Breast epithelium (tissue), 4 donors: ENCODE data around the gene RUFY1. TPM values are rescaled to one million over a fixed set of nuclear protein-coding genes. Genes with fewer than 3 reads are reported as not detected.

Experiments used
- DNase-seq, 2 donors: peaks; one replicate each; pipeline ENCODE4 v3.0.0-alpha.2; 2019; ENCODE audit warnings: low spot score in 2 of 2
- H3K27ac ChIP-seq, 2 donors: fragments of 200-600 bp; sonication (generic) in 1 of 2; one replicate each; pipeline ENCODE4 v1.5.1; 2016 to 2019; ENCODE audit warnings: mild to moderate bottlenecking in 1 of 2
- H3K27me3 ChIP-seq, 2 donors: fragments of 200-600 bp; sonication (generic) in 1 of 2; one replicate each; pipeline versions ENCODE4 v1.5.1 to v1.6.0; 2017 to 2019; ENCODE audit warnings: control low read depth in 1 of 2, mild to moderate bottlenecking in 1 of 2
- H3K36me3 ChIP-seq: fragments of 200-600 bp; one replicate; pipeline ENCODE4 v1.5.1; 2019
- H3K4me1 ChIP-seq, 2 donors: fragments of 200-600 bp; sonication (generic); one replicate each; pipeline ENCODE4 v1.5.1; 2016 to 2019; ENCODE audit warnings: control low read depth in 1 of 2
- H3K4me3 ChIP-seq, 3 donors: fragments of 200-600 bp; sonication (generic); 1 replicate in 2 of 3; 2 replicates in 1 of 3; pipeline ENCODE4 v1.5.1; 2016 to 2019; ENCODE audit warnings: mild to moderate bottlenecking in 3 of 3, moderate library complexity in 2 of 3
- H3K9me3 ChIP-seq, 2 donors: fragments of 200-600 bp; sonication (generic) in 1 of 2; one replicate each; pipeline ENCODE4 v1.5.1; 2016 to 2019; ENCODE audit warnings: control low read depth in 1 of 2
- CTCF ChIP-seq, 3 donors: fragments of 450-650 bp; IDR thresholded peaks; one replicate each; pipeline ENCODE4 v1.5.1; 2016 to 2017; ENCODE audit warnings: antibody characterized with exemption in 3 of 3, mild to moderate bottlenecking in 3 of 3, moderate library complexity in 3 of 3
- POLR2A ChIP-seq: fragments of 450-650 bp; IDR thresholded peaks from one replicate; pipeline ENCODE4 v1.6.1; 2016; ENCODE audit warnings: antibody characterized with exemption, mild to moderate bottlenecking, moderate library complexity
- POLR2AphosphoS5 ChIP-seq, 3 donors: sonication (generic); formaldehyde crosslinking; IDR thresholded peaks; one replicate each; pipeline ENCODE4 v1.6.1; 2017; ENCODE audit warnings: antibody characterized with exemption in 3 of 3
- intact Hi-C: fragments of 100-400 bp; cut with DNase I; formaldehyde crosslinking; loops from one replicate; pipeline ENCODE4 v1.15.1; 2023; ENCODE audit warnings: low total_unique reads
- total RNA-seq, 3 donors: library from RNA; depleted of rRNA; stranded (reverse); fragments of >200 nt; gene quantifications; one replicate each; pipeline ENCODE4 v1.1.0, GENCODE V29; 2016

The RUFY1 gene
- total RNA-seq, 3 donors from 2014 or later, result 51.8 to 70.0 (median 62.6) TPM

- Histone ChIP-seq H3K27me3 (no peaks in the 10 kb centered on the region), H3K9me3 (no peaks in the 10 kb centered on the region), H3K27ac (peak overlapping the region; percentile 82 to 83), H3K4me1 (peaks cover 0 to 4% of the 10 kb centered on the region in 2 donors), H3K4me3 (peak overlapping the region; percentile 50 to 71 (median 68)), H3K36me3 (no peaks in the 10 kb centered on the region)
- peak; percentile 98 to 99 for DNase-seq
- peak in 1 of 3 donors; percentile 9 for TF ChIP-seq CTCF (IDR thresholded peaks at IDR 0.05)
- TF ChIP-seq POLR2A, result peak; percentile 85
- peak; percentile 68 to 96 (median 94) for TF ChIP-seq POLR2AphosphoS5 (IDR thresholded peaks at IDR 0.05)
- intact Hi-C loops, result no loop called here
These were observed 9.2 kb downstream of the RUFY1 start for GRCh38 chr5:179559284-179560252.

GRCh38 chr5:179564526-179564925 is 14.2 kb downstream of the RUFY1 start:
- no peak overlapping the region for H3K27ac ChIP-seq
- TF ChIP-seq POLR2A, result no peak
- no peak for TF ChIP-seq POLR2AphosphoS5 (IDR thresholded peaks at IDR 0.05)
- no peak for TF ChIP-seq CTCF (IDR thresholded peaks at IDR 0.05)
- intact Hi-C loops, result no loop called here
- DNase-seq, result no peak
- H3K9me3 ChIP-seq, result no peaks in the 10 kb centered on the region
- H3K4me1 ChIP-seq, result peaks cover 0 to 4% of the 10 kb centered on the region in 2 donors
- H3K27me3 ChIP-seq, result no peaks in the 10 kb centered on the region
- H3K4me3 ChIP-seq, result no peak overlapping the region
- no peaks in the 10 kb centered on the region for H3K36me3 ChIP-seq

GRCh38 chr5:179568721-179569120 is 18.4 kb downstream of the RUFY1 start:
- Histone ChIP-seq H3K27me3 (no peaks in the 10 kb centered on the region), H3K4me3 (no peak overlapping the region), H3K27ac (no peak overlapping the region), H3K4me1 (no peaks in the 10 kb centered on the region), H3K36me3 (peaks cover 3% of the 10 kb centered on the region), H3K9me3 (no peaks in the 10 kb centered on the region)
- DNase-seq, result no peak
- intact Hi-C loops, result no loop called here
- TF ChIP-seq POLR2A, result no peak
- no peak for TF ChIP-seq CTCF (IDR thresholded peaks at IDR 0.05)
- TF ChIP-seq POLR2AphosphoS5 (IDR thresholded peaks at IDR 0.05), result no peak

- H3K4me3 ChIP-seq, result no peak overlapping the region
- H3K27ac ChIP-seq, result no peak overlapping the region
- H3K9me3 ChIP-seq, result no peaks in the 10 kb centered on the region
- no peaks in the 10 kb centered on the region for H3K27me3 ChIP-seq
- no peak for DNase-seq
- TF ChIP-seq POLR2A (no peak), POLR2AphosphoS5 (IDR thresholded peaks at IDR 0.05) (no peak), CTCF (IDR thresholded peaks at IDR 0.05) (no peak)
- intact Hi-C loops, result no loop called here
- no peaks in the 10 kb centered on the region for H3K4me1 ChIP-seq
- peaks cover 3% of the 10 kb centered on the region for H3K36me3 ChIP-seq
These were observed 22.0 kb downstream of the RUFY1 start for GRCh38 chr5:179572386-179572785.

- intact Hi-C loops, result no loop called here
- H3K4me1 ChIP-seq, result no peaks in the 10 kb centered on the region
- TF ChIP-seq CTCF (IDR thresholded peaks at IDR 0.05), result no peak
- TF ChIP-seq POLR2AphosphoS5 (IDR thresholded peaks at IDR 0.05), result no peak
- TF ChIP-seq POLR2A, result no peak
- no peak for DNase-seq
- H3K9me3 ChIP-seq, result no peaks in the 10 kb centered on the region
- no peak overlapping the region for H3K27ac ChIP-seq
- H3K27me3 ChIP-seq, result no peaks in the 10 kb centered on the region
- H3K4me3 ChIP-seq, result no peak overlapping the region
- peaks cover under 1% of the 10 kb centered on the region for H3K36me3 ChIP-seq
These were observed 27.1 kb downstream of the RUFY1 start for GRCh38 chr5:179577286-179577960.
